K562 (cell line): ENCODE data around the gene CD163. TPM values are rescaled to one million over a fixed set of nuclear protein-coding genes. Genes with fewer than 3 reads are reported as not detected.

Experiments
- ATAC-seq: fragments of 200-7000 bp; cut with Tn5 transposase; 3 replicates; pipeline ENCODE4 v1.9.1; 2020; ENCODE audit warnings: moderate library complexity
- BruUV-seq: library from RNA; stranded (reverse); fragments of 400-500 nt; replicated peaks from 2 replicates; lab custom pipeline; 2021; lab: Mats Ljungman, UMichigan
- CTCF ChIA-PET: fragments of 300-600 bp; formaldehyde crosslinking; extraction: SDS; loops from one replicate; lab custom pipeline; 2021; ENCODE audit warnings: low intra/inter-chr PET ratio; lab: Yijun Ruan, JAX
- POLR2A ChIA-PET: fragments of 300-600, 350-650 bp; sonication (Branson Sonifier 250); formaldehyde crosslinking; extraction: SDS; loops from one replicate; lab custom pipeline; 2021; ENCODE audit warnings: antibody characterized with exemption, inconsistent platforms; lab: Yijun Ruan, JAX
- DNase-seq, 4 experiments: peaks; one replicate each; pipeline versions ENCODE4 v3.0.0 to v3.0.0-alpha.2; 2011 to 2018; ENCODE audit warnings: low spot score in 3 of 4, mixed read lengths in 3 of 4; ENCODE audit errors: extremely low read depth in 1 of 4
- FAIRE-seq: peaks from 2 replicates; lab custom pipeline; 2011; peaks lifted over from hg19 to GRCh38; lab: Jason Lieb, UNC
- H2AFZ ChIP-seq: 2 replicates; pipeline ENCODE4 v1.6.0; 2011; ENCODE audit warnings: low read depth, low read length, control low read depth, inconsistent platforms
- H3K27ac ChIP-seq: fragments of 200-600 bp; 3 replicates; pipeline ENCODE4 v1.8.0; 2011; ENCODE audit warnings: low read depth, mild to moderate bottlenecking, control low read depth, inconsistent platforms, low read length, moderate library complexity, mixed read lengths; ENCODE audit errors: extremely low read depth
- H3K27me3 ChIP-seq, 2 experiments: fragments of 300-600 bp in 1 of 2; 2 replicates in 1 of 2; 3 replicates in 1 of 2; pipeline versions ENCODE4 v1.6.0 to v1.8.0; 2011; ENCODE audit warnings: inconsistent platforms in 2 of 2, low read length in 2 of 2, mild to moderate bottlenecking in 1 of 2, mixed read lengths in 1 of 2, moderate library complexity in 1 of 2; ENCODE audit not compliant: control insufficient read depth in 2 of 2, insufficient read depth in 2 of 2
- H3K36me3 ChIP-seq: fragments of 300-600 bp; 3 replicates; pipeline ENCODE4 v1.8.0; 2011; ENCODE audit warnings: mild to moderate bottlenecking, low read length, inconsistent platforms; ENCODE audit not compliant: control insufficient read depth, insufficient read depth
- H3K4me1 ChIP-seq, 2 experiments: fragments of 200-600 bp in 1 of 2; replicated peaks in 1 of 2; 2 replicates in 1 of 2; 3 replicates in 1 of 2; pipeline versions ENCODE4 v1.5.1 to v1.8.0; 2011; ENCODE audit warnings: inconsistent platforms in 2 of 2, low read length in 2 of 2, mild to moderate bottlenecking in 1 of 2, mixed read lengths in 1 of 2, moderate library complexity in 1 of 2; ENCODE audit not compliant: control insufficient read depth in 2 of 2, insufficient read depth in 2 of 2
- H3K4me2 ChIP-seq: 2 replicates; pipeline ENCODE4 v1.6.1; 2011; ENCODE audit warnings: low read length, control low read depth, inconsistent platforms, mixed read lengths; ENCODE audit not compliant: insufficient read depth
- H3K4me3 ChIP-seq: fragments of 200-600 bp; sonication (generic), shearing (Covaris generic); 2 replicates; pipeline ENCODE4 v1.5.1; 2016; ENCODE audit warnings: control low read depth, inconsistent platforms
- H3K79me2 ChIP-seq: fragments of 200-600 bp; 3 replicates; pipeline ENCODE4 v1.8.0; 2011; ENCODE audit warnings: low read length, inconsistent platforms; ENCODE audit not compliant: control insufficient read depth, insufficient read depth
- H3K9ac ChIP-seq, 2 experiments: 2 replicates each; pipeline versions ENCODE4 v1.6.0 to v1.6.1; 2011; ENCODE audit warnings: low read depth in 2 of 2, low read length in 2 of 2, control low read depth in 1 of 2, inconsistent platforms in 1 of 2, mild to moderate bottlenecking in 1 of 2, mixed read lengths in 1 of 2; ENCODE audit not compliant: insufficient read depth in 1 of 2
- H3K9me1 ChIP-seq: one replicate; pipeline ENCODE4 v1.6.0; 2011; ENCODE audit warnings: inconsistent platforms, mild to moderate bottlenecking, low read length, moderate library complexity; ENCODE audit not compliant: control insufficient read depth, insufficient read depth
- H3K9me3 ChIP-seq: replicated peaks from 2 replicates; pipeline ENCODE4 v1.5.1; 2011; ENCODE audit warnings: low read depth, low read length, inconsistent platforms; ENCODE audit not compliant: control insufficient read depth, insufficient read depth
- H4K20me1 ChIP-seq: replicated peaks from 2 replicates; pipeline ENCODE4 v1.6.1; 2011; ENCODE audit warnings: low read length, inconsistent platforms, mixed read lengths; ENCODE audit not compliant: control insufficient read depth, insufficient read depth
- COPS2 ChIP-seq: fragments of 450-650 bp; conservative IDR thresholded peaks from 2 replicates; pipeline ENCODE4 v1.6.1; 2016; ENCODE audit warnings: mild to moderate bottlenecking, moderate library complexity
- RBM25 ChIP-seq: fragments of 200-400 bp; formaldehyde crosslinking; IDR thresholded peaks from 2 replicates; pipeline ENCODE4 v1.6.1; 2018; ENCODE audit warnings: low read length, low read depth, moderate library complexity; ENCODE audit not compliant: severe bottlenecking
- TGIF2 ChIP-seq: sonication (generic); formaldehyde crosslinking; IDR thresholded peaks from 2 replicates; pipeline ENCODE4 v1.8.1; 2022; ENCODE audit warnings: mild to moderate bottlenecking, missing genetic modification reagents, moderate library complexity
- ZFX ChIP-seq: sonication (generic); formaldehyde crosslinking; IDR thresholded peaks from 2 replicates; pipeline ENCODE4 v1.8.0; 2022; ENCODE audit warnings: mild to moderate bottlenecking, missing genetic modification reagents, moderate library complexity
- ZNF146 ChIP-seq: IDR thresholded peaks from one replicate; pipeline ENCODE4 v1.6.1; 2018; ENCODE audit warnings: missing compliant biosample characterization; ENCODE audit not compliant: unreplicated experiment
- ZNF507 ChIP-seq: conservative IDR thresholded peaks from 2 replicates; pipeline ENCODE4 v1.6.1; 2017; ENCODE audit warnings: missing genetic modification characterization, missing compliant biosample characterization
- WGBS: fragments of 100-300 bp; shearing (Covaris generic); methylation state at CpG from one replicate; pipeline ENCODE4 v1.1.6; 2016; ENCODE audit warnings: low coverage, mixed read lengths; ENCODE audit not compliant: insufficient coverage; ENCODE audit errors: missing lambda C conversion rate; 5-methylcytosine and 5-hydroxymethylcytosine counted together
- in situ Hi-C: fragments of 300-500 bp; cut with MboI; formaldehyde crosslinking; loops from 4 replicates; pipeline ENCODE4 v1.15.0; 2018; ENCODE audit warnings: inconsistent platforms, mixed read lengths
- intact Hi-C: fragments of 100-400 bp; cut with micrococcal nuclease; formaldehyde crosslinking; loops from 2 replicates; pipeline ENCODE4 v1.14.2; 2022
- polyA plus RNA-seq, 8 experiments: library from polyadenylated mRNA; depleted of rRNA in 4 of 8; stranded (reverse) in 5 of 8; unstranded in 3 of 8; fragments of >200 nt; fragmentation: Nextera tagmentation in 2 of 8; fragmentation: Illumina TruSeq in 1 of 8; extraction: Ambion mirVana in 2 of 8; extraction: Trizol in 1 of 8; gene quantifications; 2 replicates each; pipeline versions ENCODE4 v1.2.1 to v1.2.3, GENCODE V29; 2011 to 2014; ENCODE audit warnings: inconsistent platforms in 1 of 8, missing spikeins in 1 of 8
- total RNA-seq, 7 experiments: library from RNA; depleted of rRNA in 6 of 7; stranded (reverse); fragments of >200 nt in 6 of 7; fragmentation: Illumina TruSeq in 2 of 7; extraction: Trizol in 2 of 7; gene quantifications; 2 replicates each; pipeline versions ENCODE4 v1.2.1 to v1.2.3, GENCODE V29; 2011 to 2021; ENCODE audit warnings: low replicate concordance in 1 of 7

The CD163 gene
- total and polyA plus RNA-seq, 9 of the 15 experiments (the other 6 are each of a cell fraction or from before 2014, with no cell fraction given), result 0.62 TPM; not detected in 8

DNA sequence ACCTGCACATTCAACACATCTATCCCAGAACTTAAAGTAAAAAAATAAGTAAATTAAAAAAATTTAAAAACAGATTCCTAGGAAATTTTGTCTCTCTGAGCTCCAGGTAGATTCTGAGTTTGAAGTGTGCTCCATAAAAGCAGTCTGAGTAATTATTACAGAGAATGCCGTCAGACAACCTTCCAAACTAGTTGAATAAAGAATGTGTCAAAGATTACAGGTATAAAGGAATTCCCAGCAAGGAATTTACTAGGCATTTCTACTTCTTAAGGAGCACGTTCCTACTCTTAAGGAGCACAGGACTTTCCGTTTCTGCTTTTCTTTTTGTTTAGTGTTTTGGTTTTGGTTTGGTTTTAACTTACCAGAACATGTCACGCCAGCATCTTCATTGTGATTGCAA lies 7.1 kb downstream of the CD163 start:
- FAIRE-seq (no peak), DNase-seq (no peak), ATAC-seq (no peak)
- no peak overlapping the region for H3K4me2 ChIP-seq
- in situ Hi-C loops (no loop called here), intact Hi-C loops (no loop called here)
- no peaks in the 10 kb centered on the region for H3K9me3 ChIP-seq
- CTCF ChIA-PET, result no interaction called here
- peaks cover 0 to 5% of the 10 kb centered on the region in 2 experiments; a peak in 2 of 5 replicates for H3K27me3 ChIP-seq
- H3K36me3 ChIP-seq, result no peaks in the 10 kb centered on the region
- H3K4me1 ChIP-seq, result no peaks in the 10 kb centered on the region
- H3K27ac ChIP-seq, result no peak overlapping the region
- no peaks in the 10 kb centered on the region for H3K79me2 ChIP-seq
- H3K9ac ChIP-seq, result no peak overlapping the region
- H2AFZ ChIP-seq, result no peak overlapping the region
- POLR2A ChIA-PET, result no interaction called here
- WGBS, result 0% methylated on average over 4 of the region's 4 CpGs
- H3K9me1 ChIP-seq, result no peaks in the 10 kb centered on the region
- TF ChIP-seq RBM25, result no peak
- H3K4me3 ChIP-seq, result no peak overlapping the region
- H4K20me1 ChIP-seq, result no peaks in the 10 kb centered on the region
- BruUV-seq, result no TSS peak

DNA sequence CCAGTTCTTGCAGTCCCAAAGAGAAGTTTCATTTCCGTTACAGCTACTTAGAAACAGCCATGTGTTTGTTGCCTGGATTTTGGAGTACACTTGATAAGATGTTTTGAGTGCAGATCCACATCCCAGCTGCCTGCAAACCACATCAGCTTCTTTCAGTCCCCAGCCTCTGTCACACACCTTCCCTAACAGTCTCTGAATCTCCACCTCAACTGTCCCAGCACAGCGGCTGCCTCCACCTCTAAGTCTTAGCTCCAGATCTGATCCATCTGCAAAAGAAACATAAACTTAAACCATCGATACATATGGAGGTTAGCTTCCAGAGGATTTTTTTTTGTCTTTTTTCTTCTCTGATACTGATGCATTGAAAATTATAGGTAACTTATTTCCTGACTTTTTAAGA lies 8.4 kb downstream of the CD163 start:
- ATAC-seq, result no peak
- no peaks in the 10 kb centered on the region for H3K9me3 ChIP-seq
- no peak for FAIRE-seq
- H3K27ac ChIP-seq, result no peak overlapping the region
- 3% methylated on average over 3 of the region's 3 CpGs for WGBS
- no peak for DNase-seq
- no peak overlapping the region for H3K4me3 ChIP-seq
- H3K36me3 ChIP-seq, result no peaks in the 10 kb centered on the region
- intact Hi-C loops (no loop called here), in situ Hi-C loops (no loop called here)
- H3K4me2 ChIP-seq, result no peak overlapping the region
- TF ChIP-seq ZFX (CRISPR knock-in tag), result no peak
- TF ChIP-seq COPS2, result no peak
- TF ChIP-seq ZNF146, result no peak
- no peak for TF ChIP-seq ZNF507 (tag)
- TF ChIP-seq TGIF2 (CRISPR knock-in tag), result no peak
- no TSS peak for BruUV-seq
- H3K9ac ChIP-seq, result no peak overlapping the region
- H4K20me1 ChIP-seq, result no peaks in the 10 kb centered on the region
- H3K9me1 ChIP-seq, result no peaks in the 10 kb centered on the region
- POLR2A ChIA-PET, result interaction anchor here (0.6 kb wide), 1 partner anchor 290 kb away, joined by 3 read pairs; no protein-coding TSS in a partner anchor
- no peaks in the 10 kb centered on the region for H3K79me2 ChIP-seq
- CTCF ChIA-PET, result no interaction called here
- H2AFZ ChIP-seq, result no peak overlapping the region
- H3K27me3 ChIP-seq, result no peaks in the 10 kb centered on the region
- H3K4me1 ChIP-seq, result no peaks in the 10 kb centered on the region
